H1 (cell line): ENCODE measurements around the gene OS9. TPM values are rescaled to one million over a fixed set of nuclear protein-coding genes. Genes with fewer than 3 reads are reported as not detected.

Experiments
- GABPA ChIP-seq: IDR thresholded peaks from 2 replicates; pipeline ENCODE4 v1.6.1; 2011; ENCODE audit warnings: mild to moderate bottlenecking, low read length, moderate library complexity, borderline replicate concordance; ENCODE audit not compliant: insufficient read depth
- HDAC2 ChIP-seq, 2 experiments: fragments of 300-600 bp in 1 of 2; sonication (generic) in 1 of 2; IDR thresholded peaks; 2 replicates each; pipeline ENCODE4 v1.6.1; 2011 to 2012; ENCODE audit warnings: low read depth in 2 of 2, low read length in 2 of 2, mild to moderate bottlenecking in 2 of 2, moderate library complexity in 2 of 2, borderline replicate concordance in 1 of 2, inconsistent platforms in 1 of 2
- SP1 ChIP-seq: IDR thresholded peaks from 2 replicates; pipeline ENCODE4 v1.6.1; 2011; ENCODE audit warnings: low read depth, low read length
- polyA plus RNA-seq, 7 experiments: library from polyadenylated mRNA; depleted of rRNA in 3 of 7; stranded (reverse) in 5 of 7; unstranded in 2 of 7; fragments of >200 nt in 5 of 7; fragments of 200-250 nt in 2 of 7; gene quantifications; 1 replicate in 5 of 7; 2 replicates in 1 of 7; 4 replicates in 1 of 7; pipeline versions ENCODE4 v1.2.1 to v1.2.3, GENCODE V29; 2011 to 2013; ENCODE audit warnings: missing spikeins in 2 of 7, mixed read lengths in 2 of 7
- total RNA-seq: library from RNA; stranded (reverse); fragmentation: NEBNext Ultra II Directional; extraction: Animal tissue kit (Norgen Biotek cat#: 25700); gene quantifications from 2 replicates; pipeline ENCODE4 v1.2.1, GENCODE V29; 2021

Gene OS9
- total and polyA plus RNA-seq, 2 of the 8 experiments (the other 6 are each of a cell fraction or from before 2014, with no cell fraction given): 71.0 to 108 TPM

DNA sequence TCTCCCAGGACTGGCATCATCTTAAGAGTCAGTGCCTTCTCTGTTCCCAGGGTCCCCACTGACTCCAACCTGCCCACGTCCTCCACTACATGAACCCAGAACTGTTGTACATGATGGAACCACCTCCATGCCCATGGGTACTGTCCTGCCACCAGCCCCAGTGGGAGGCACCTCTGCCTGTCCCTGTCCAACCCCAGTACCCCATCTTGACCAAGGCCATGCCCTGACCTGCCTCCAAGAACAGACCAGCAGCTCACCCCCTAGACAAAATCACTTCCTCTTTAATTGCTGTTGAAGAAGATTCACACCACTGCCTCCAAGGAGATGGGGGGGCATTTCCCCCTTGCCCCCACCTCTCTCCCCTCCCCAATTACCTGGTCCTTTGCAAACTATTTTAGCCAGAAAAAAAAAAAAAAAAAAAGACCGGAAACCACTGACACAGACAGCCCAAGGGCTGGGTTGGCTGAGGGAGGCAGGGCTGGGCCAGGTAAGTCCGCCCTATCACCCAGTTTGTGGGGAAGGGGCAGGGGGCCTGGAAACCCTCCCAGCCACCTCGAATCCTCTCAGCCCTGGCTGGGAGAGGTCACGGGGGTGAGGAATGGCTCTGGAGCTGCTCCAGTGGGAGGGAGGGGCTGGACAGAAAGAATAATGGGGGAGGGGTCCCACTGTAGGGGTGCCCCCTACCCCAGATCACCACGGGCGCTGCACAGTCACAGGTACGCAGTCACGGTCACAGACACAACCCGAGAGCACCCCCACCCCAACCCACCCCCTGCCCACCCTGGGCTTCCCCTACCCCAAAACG is 31.2 kb downstream of the OS9 start (continued):
- TF ChIP-seq HDAC2 (IDR thresholded peaks at IDR 0.05; ENCODE audit: borderline replicate concordance in 1 of 2, low read depth in 2 of 2, low read length in 2 of 2) (no peak), GABPA (no peak), SP1 (no peak)
